T follicular helper cell (primary cell): ENCODE measurements around the gene C22orf39.

Experiments
- DNase-seq: peaks from one replicate; pipeline ENCODE4 v3.0.0-alpha.2; 2020; ENCODE audit warnings: low read depth

Gene C22orf39

GRCh38 chr22:19477321-19478044 is 30.0 kb upstream of the C22orf39 start:
- no peak for DNase-seq

- no peak for DNase-seq
Observed at GRCh38 chr22:19476023-19476422, 28.5 kb upstream of the C22orf39 start.

- DNase-seq, result no peak
Observed at GRCh38 chr22:19473578-19473977, 26.1 kb upstream of the C22orf39 start.

GRCh38 chr22:19472233-19472632 is 24.7 kb upstream of the C22orf39 start:
- no peak for DNase-seq

- no peak for DNase-seq
Observed at GRCh38 chr22:19471572-19471971, 24.1 kb upstream of the C22orf39 start.

GRCh38 chr22:19470010-19470409 is 22.5 kb upstream of the C22orf39 start:
- no peak for DNase-seq

- no peak for DNase-seq
Observed at GRCh38 chr22:19469421-19469820, 21.9 kb upstream of the C22orf39 start.

- DNase-seq, result no peak
Observed at GRCh38 chr22:19467912-19468311, 20.4 kb upstream of the C22orf39 start.

- no peak for DNase-seq
Observed at GRCh38 chr22:19466848-19467752, 19.6 kb upstream of the C22orf39 start.

GRCh38 chr22:19466126-19466716 is 18.7 kb upstream of the C22orf39 start:
- no peak for DNase-seq

GRCh38 chr22:19464975-19465374 is 17.5 kb upstream of the C22orf39 start:
- DNase-seq, result no peak

GRCh38 chr22:19464546-19464945 is 17.0 kb upstream of the C22orf39 start:
- no peak for DNase-seq

- no peak for DNase-seq
Observed at GRCh38 chr22:19463491-19464469, 16.3 kb upstream of the C22orf39 start.

- no peak for DNase-seq
Observed at GRCh38 chr22:19463008-19463407, 15.5 kb upstream of the C22orf39 start.

- no peak for DNase-seq
Observed at GRCh38 chr22:19461506-19461905, 14.0 kb upstream of the C22orf39 start.

GRCh38 chr22:19460036-19460435 is 12.5 kb upstream of the C22orf39 start:
- no peak for DNase-seq

GRCh38 chr22:19457828-19458428 is 10.4 kb upstream of the C22orf39 start:
- DNase-seq, result no peak

- no peak for DNase-seq
Observed at GRCh38 chr22:19456541-19456940, 9.0 kb upstream of the C22orf39 start.

GRCh38 chr22:19455585-19456370 is 8.3 kb upstream of the C22orf39 start:
- no peak for DNase-seq

GRCh38 chr22:19455033-19455432 is 7.5 kb upstream of the C22orf39 start:
- DNase-seq, result no peak
